OCI-LY7 (cell line): ENCODE results near the gene FNBP1.

Experiments used
- EZH2phosphoT487 ChIP-seq: fragments of 200-600 bp; sonication (generic); IDR thresholded peaks from 2 replicates; pipeline ENCODE4 v1.6.1; 2018; ENCODE audit warnings: low read depth, borderline replicate concordance, mild to moderate bottlenecking, mixed run types, antibody characterized with exemption, low read length, moderate library complexity, mixed read lengths
- TF ChIP-seq, protein P1 (sequence below): fragments of 200-600 bp; sonication (generic); conservative IDR thresholded peaks from 2 replicates; pipeline ENCODE4 v1.5.1; 2014; ENCODE audit warnings: mild to moderate bottlenecking, antibody characterized with exemption, low read length, moderate library complexity, mixed read lengths

DNA sequence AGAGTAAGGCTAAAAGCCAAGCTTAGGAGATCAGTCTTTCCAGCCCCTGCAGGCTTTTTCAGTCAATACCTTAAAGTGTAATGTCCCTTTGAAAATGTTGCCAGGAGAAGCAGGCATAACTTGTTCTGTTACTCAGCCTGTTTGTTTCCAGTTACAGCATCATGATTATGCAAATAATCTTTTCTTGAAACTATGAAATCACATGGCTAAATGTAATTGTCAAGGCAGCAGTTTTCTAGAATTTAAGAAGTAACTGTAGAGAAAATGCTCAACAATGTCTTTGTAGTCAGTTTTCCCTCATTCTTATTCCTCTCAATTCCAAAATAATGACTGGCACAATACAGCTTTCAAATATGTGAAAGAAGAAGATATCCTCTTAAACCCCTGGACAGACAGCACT lies 8.9 kb upstream of the FNBP1 start:
- TF ChIP-seq, protein P1, sequence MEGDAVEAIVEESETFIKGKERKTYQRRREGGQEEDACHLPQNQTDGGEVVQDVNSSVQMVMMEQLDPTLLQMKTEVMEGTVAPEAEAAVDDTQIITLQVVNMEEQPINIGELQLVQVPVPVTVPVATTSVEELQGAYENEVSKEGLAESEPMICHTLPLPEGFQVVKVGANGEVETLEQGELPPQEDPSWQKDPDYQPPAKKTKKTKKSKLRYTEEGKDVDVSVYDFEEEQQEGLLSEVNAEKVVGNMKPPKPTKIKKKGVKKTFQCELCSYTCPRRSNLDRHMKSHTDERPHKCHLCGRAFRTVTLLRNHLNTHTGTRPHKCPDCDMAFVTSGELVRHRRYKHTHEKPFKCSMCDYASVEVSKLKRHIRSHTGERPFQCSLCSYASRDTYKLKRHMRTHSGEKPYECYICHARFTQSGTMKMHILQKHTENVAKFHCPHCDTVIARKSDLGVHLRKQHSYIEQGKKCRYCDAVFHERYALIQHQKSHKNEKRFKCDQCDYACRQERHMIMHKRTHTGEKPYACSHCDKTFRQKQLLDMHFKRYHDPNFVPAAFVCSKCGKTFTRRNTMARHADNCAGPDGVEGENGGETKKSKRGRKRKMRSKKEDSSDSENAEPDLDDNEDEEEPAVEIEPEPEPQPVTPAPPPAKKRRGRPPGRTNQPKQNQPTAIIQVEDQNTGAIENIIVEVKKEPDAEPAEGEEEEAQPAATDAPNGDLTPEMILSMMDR = no peak
- no peak for TF ChIP-seq EZH2phosphoT487
